ENCODE results near the gene ADRA2B. TPM values are rescaled to one million over a fixed set of nuclear protein-coding genes. Genes with fewer than 3 reads are reported as not detected.

ADRA2B gene
- total RNA-seq, 4 donors from 2014 or later = 0.93 to 3.6 (median 1.2) TPM

- no peaks in the 10 kb centered on the region for H3K36me3 ChIP-seq
- H3K4me3 ChIP-seq = no peak overlapping the region
- H3K27me3 ChIP-seq = peaks cover 31% of the 10 kb centered on the region
- H3K9me3 ChIP-seq = no peaks in the 10 kb centered on the region
- TF ChIP-seq POLR2A (IDR thresholded peaks at IDR 0.05) = no peak
- no peak for TF ChIP-seq CTCF (IDR thresholded peaks at IDR 0.05)
- H3K27ac ChIP-seq = no peak overlapping the region
- DNase-seq (ENCODE audit: low spot score in 2 of 2) = no peak
- peaks cover 24% of the 10 kb centered on the region for H3K4me1 ChIP-seq
- 96% methylated on average over 7 of the region's 7 CpGs for WGBS
Measured at GRCh38 chr2:96113367-96113677, 3.0 kb downstream of the ADRA2B start.

- no peak overlapping the region for H3K27ac ChIP-seq
- peaks cover 28% of the 10 kb centered on the region for H3K27me3 ChIP-seq
- peaks cover 19% of the 10 kb centered on the region for H3K4me1 ChIP-seq
- H3K36me3 ChIP-seq = no peaks in the 10 kb centered on the region
- H3K4me3 ChIP-seq = no peak overlapping the region
- no peak for DNase-seq (ENCODE audit: low spot score in 2 of 2)
- H3K9me3 ChIP-seq = no peaks in the 10 kb centered on the region
- WGBS = 90% methylated on average over 9 of the region's 9 CpGs
- TF ChIP-seq EP300 (IDR thresholded peaks at IDR 0.05) = no peak
- TF ChIP-seq POLR2A (IDR thresholded peaks at IDR 0.05) = no peak
- TF ChIP-seq POLR2AphosphoS5 (IDR thresholded peaks at IDR 0.05) = no peak
- TF ChIP-seq CTCF (IDR thresholded peaks at IDR 0.05) = no peak
Measured at GRCh38 chr2:96112501-96113366, 3.6 kb downstream of the ADRA2B start.

GRCh38 chr2:96111823-96112500 is 4.4 kb downstream of the ADRA2B start:
- no peak for TF ChIP-seq CTCF (IDR thresholded peaks at IDR 0.05)
- no peak for TF ChIP-seq POLR2AphosphoS5 (IDR thresholded peaks at IDR 0.05)
- no peak for TF ChIP-seq EP300 (IDR thresholded peaks at IDR 0.05)
- TF ChIP-seq POLR2A (IDR thresholded peaks at IDR 0.05) = no peak
- DNase-seq (ENCODE audit: low spot score in 2 of 2) = peak in 1 of 2 donors; percentile 49
- Histone ChIP-seq H3K27me3 (peaks cover 20% of the 10 kb centered on the region), H3K9me3 (no peaks in the 10 kb centered on the region), H3K4me1 (peaks cover 11% of the 10 kb centered on the region), H3K27ac (no peak overlapping the region), H3K36me3 (no peaks in the 10 kb centered on the region), H3K4me3 (no peak overlapping the region)
- WGBS = 78% methylated on average over 4 of the region's 7 CpGs

- H3K9me3 ChIP-seq = no peaks in the 10 kb centered on the region
- no peak overlapping the region for H3K4me3 ChIP-seq
- H3K36me3 ChIP-seq = no peaks in the 10 kb centered on the region
- TF ChIP-seq EP300 (IDR thresholded peaks at IDR 0.05) (no peak), POLR2A (IDR thresholded peaks at IDR 0.05) (no peak), POLR2AphosphoS5 (IDR thresholded peaks at IDR 0.05) (no peak), CTCF (IDR thresholded peaks at IDR 0.05) (no peak)
- peaks cover 13% of the 10 kb centered on the region for H3K27me3 ChIP-seq
- no peak for DNase-seq (ENCODE audit: low spot score in 2 of 2)
- 74% methylated on average over 4 of the region's 4 CpGs for WGBS
- peaks cover 4% of the 10 kb centered on the region for H3K4me1 ChIP-seq
- no peak overlapping the region for H3K27ac ChIP-seq
Measured at GRCh38 chr2:96111257-96111640, 5.1 kb downstream of the ADRA2B start.

- 73% methylated on average over 12 of the region's 13 CpGs for WGBS
- Histone ChIP-seq H3K4me1 (no peaks in the 10 kb centered on the region), H3K27ac (no peak overlapping the region), H3K4me3 (no peak overlapping the region), H3K27me3 (peaks cover 8% of the 10 kb centered on the region), H3K36me3 (no peaks in the 10 kb centered on the region), H3K9me3 (no peaks in the 10 kb centered on the region)
- peak in 1 of 2 donors; percentile 47 for DNase-seq (ENCODE audit: low spot score in 2 of 2)
- no peak for TF ChIP-seq CTCF (IDR thresholded peaks at IDR 0.05)
- TF ChIP-seq EP300 (IDR thresholded peaks at IDR 0.05) = no peak
- no peak for TF ChIP-seq POLR2A (IDR thresholded peaks at IDR 0.05)
- no peak for TF ChIP-seq POLR2AphosphoS5 (IDR thresholded peaks at IDR 0.05)
Measured at GRCh38 chr2:96110621-96111256, 5.6 kb downstream of the ADRA2B start.
